ENCODE measurements around the gene DOK6. TPM values are rescaled to one million over a fixed set of nuclear protein-coding genes. Genes with fewer than 3 reads are reported as not detected.

The DOK6 gene
- total and polyA plus RNA-seq, 8 donors, result 0.15 to 1.3 (median 0.33) TPM

DNA sequence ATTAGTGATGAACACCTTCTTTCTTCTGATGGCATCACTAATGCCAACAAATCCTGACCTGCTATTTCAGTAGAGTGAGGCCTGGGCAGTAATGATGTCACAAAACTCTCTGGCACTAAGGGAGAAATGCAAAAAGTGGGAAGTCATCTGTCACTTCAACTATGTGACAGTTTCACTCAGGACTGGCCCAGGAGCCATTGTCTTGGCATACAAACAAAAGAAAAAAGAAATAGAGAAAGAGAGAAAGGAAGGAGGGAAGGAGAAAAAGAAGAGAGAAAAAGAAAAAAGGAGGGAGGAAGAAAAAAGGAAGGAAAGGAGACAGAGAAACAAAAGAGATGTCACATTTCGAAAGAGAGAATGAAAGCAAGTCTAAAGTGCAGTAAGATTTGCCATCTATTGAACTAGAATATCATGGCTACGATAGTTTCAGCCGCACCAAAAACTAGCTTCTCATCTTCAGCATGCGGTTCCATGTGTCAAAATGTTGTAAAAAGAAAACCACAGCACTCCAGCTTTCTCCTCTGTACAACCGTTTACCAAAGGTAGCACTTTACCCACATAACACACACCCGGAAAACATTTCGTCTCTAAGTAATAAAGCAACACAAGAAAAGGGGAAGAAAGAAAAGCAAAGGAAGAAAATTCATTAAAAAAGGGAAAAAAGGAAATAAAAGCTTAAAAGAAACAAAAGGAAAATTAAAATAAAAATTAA is 496.9 kb downstream of the DOK6 start:
- no peaks in the 10 kb centered on the region for H3K27me3 ChIP-seq
- H3K27ac ChIP-seq, result no peak overlapping the region
- H3K9me3 ChIP-seq, result no peaks in the 10 kb centered on the region
- no peaks in the 10 kb centered on the region for H3K36me3 ChIP-seq
- FAIRE-seq, result no peak
- no peak for DNase-seq
- ATAC-seq, result no peak
- H3K4me1 ChIP-seq, result no peaks in the 10 kb centered on the region
- 92% methylated on average over 7 of the region's 7 CpGs for WGBS, 2 donors
- no peak overlapping the region for H3K4me3 ChIP-seq
- TF ChIP-seq, protein P1, sequence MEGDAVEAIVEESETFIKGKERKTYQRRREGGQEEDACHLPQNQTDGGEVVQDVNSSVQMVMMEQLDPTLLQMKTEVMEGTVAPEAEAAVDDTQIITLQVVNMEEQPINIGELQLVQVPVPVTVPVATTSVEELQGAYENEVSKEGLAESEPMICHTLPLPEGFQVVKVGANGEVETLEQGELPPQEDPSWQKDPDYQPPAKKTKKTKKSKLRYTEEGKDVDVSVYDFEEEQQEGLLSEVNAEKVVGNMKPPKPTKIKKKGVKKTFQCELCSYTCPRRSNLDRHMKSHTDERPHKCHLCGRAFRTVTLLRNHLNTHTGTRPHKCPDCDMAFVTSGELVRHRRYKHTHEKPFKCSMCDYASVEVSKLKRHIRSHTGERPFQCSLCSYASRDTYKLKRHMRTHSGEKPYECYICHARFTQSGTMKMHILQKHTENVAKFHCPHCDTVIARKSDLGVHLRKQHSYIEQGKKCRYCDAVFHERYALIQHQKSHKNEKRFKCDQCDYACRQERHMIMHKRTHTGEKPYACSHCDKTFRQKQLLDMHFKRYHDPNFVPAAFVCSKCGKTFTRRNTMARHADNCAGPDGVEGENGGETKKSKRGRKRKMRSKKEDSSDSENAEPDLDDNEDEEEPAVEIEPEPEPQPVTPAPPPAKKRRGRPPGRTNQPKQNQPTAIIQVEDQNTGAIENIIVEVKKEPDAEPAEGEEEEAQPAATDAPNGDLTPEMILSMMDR (IDR thresholded peaks at IDR 0.05), result no peak
- intact Hi-C loops (cut with DNase I), result no loop called here

DNA sequence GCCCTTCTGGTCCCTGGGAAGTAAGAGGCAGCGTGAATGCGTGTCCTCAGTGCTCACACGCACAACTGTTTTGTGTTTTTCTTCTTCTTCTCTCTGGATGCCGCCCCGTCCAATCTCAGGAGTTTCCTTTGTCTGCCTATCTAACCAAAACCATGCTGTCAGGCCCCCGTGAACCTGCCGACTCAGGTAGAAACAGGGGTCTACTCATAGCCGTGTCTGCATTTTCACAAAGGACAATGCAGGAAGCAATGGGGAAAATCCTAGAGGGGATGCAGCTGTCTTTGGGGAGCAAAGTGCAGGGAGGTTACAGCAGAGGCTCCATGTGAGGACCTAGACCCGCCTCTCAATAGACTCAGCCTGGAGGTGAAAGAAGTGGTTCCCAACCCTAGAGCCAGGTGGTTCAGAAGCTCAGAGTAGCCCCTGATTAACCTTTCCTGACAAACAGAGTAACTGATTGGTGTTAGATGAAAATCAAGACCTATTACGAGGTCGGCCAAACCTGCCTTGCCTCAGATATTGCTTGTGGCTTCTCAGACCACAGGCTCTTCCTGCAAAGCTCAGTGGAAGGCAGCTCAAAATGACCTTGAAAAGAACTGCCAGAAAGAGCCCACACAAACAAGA is 497.7 kb downstream of the DOK6 start:
- no peak for FAIRE-seq
- 70 to 73% methylated on average over 11 of the region's 11 CpGs for WGBS, 2 donors

More for the DNA sequence above, 497.7 kb downstream of the DOK6 start:
- TF ChIP-seq, protein P1 (IDR thresholded peaks at IDR 0.05), result no peak
- no peak overlapping the region for H3K27ac ChIP-seq
- H3K4me1 ChIP-seq, result no peaks in the 10 kb centered on the region
- no peak overlapping the region for H3K4me3 ChIP-seq
- H3K27me3 ChIP-seq, result no peaks in the 10 kb centered on the region
- intact Hi-C loops (cut with DNase I), result no loop called here
- DNase-seq (no peak), ATAC-seq (no peak)
- H3K36me3 ChIP-seq, result no peaks in the 10 kb centered on the region
- no peaks in the 10 kb centered on the region for H3K9me3 ChIP-seq
